AG04449 (cell line): ENCODE data around the gene AMOTL2.

Source experiments
- CTCF ChIA-PET: fragments of 350-600 bp; formaldehyde crosslinking; extraction: SDS; loops from one replicate; lab custom pipeline; 2021; ENCODE audit warnings: antibody characterized with exemption; lab: Yijun Ruan, JAX
- POLR2A ChIA-PET: fragments of 400-600, 350-600 bp; formaldehyde crosslinking; extraction: SDS; loops from one replicate; lab custom pipeline; 2020; ENCODE audit warnings: antibody characterized with exemption, inconsistent platforms; lab: Yijun Ruan, JAX
- DNase-seq: peaks from one replicate; pipeline ENCODE4 v3.0.0-alpha.2; 2010; ENCODE audit warnings: low read depth, low spot score
- H3K4me3 ChIP-seq: 2 replicates; pipeline ENCODE4 v1.5.1; 2011; ENCODE audit warnings: low read depth, mild to moderate bottlenecking, control low read depth, low read length
- CTCF ChIP-seq: IDR thresholded peaks from one replicate; pipeline ENCODE4 v1.5.1; 2011; ENCODE audit warnings: mild to moderate bottlenecking, moderate library complexity, low read length, control low read depth, inconsistent platforms; ENCODE audit not compliant: insufficient read depth; ENCODE audit errors: missing control alignments

The AMOTL2 gene

GRCh38 chr3:134334901-134335280 is 39.4 kb downstream of the AMOTL2 start:
- H3K4me3 ChIP-seq = no peak overlapping the region
- no peak for DNase-seq
- ChIA-PET POLR2A (interaction anchor here (0.7 to 2.0 kb wide), 6 partner anchors 15 to 29 kb away, joined by 3 to 9 read pairs (median 3); no protein-coding TSS in a partner anchor), CTCF (interaction anchor here (1.0 to 2.4 kb wide), 5 partner anchors 13 to 142 kb away, joined by 4 to 9 read pairs (median 4); no protein-coding TSS in a partner anchor)
- TF ChIP-seq CTCF = no peak

GRCh38 chr3:134334231-134334900 is 39.9 kb downstream of the AMOTL2 start:
- TF ChIP-seq CTCF = no peak
- H3K4me3 ChIP-seq = no peak overlapping the region
- DNase-seq = no peak
- ChIA-PET CTCF (interaction anchor here (0.8 to 2.4 kb wide), 7 partner anchors 10 to 143 kb away, joined by 3 to 9 read pairs (median 4); no protein-coding TSS in a partner anchor), POLR2A (interaction anchor here (0.7 to 2.0 kb wide), 6 partner anchors 15 to 30 kb away, joined by 3 to 9 read pairs (median 3); no protein-coding TSS in a partner anchor)

- peak; percentile 41 for TF ChIP-seq CTCF
- H3K4me3 ChIP-seq = no peak overlapping the region
- ChIA-PET CTCF (interaction anchor here (0.6 to 1.6 kb wide), 5 partner anchors 11 to 143 kb away, joined by 3 to 4 read pairs (median 3); no protein-coding TSS in a partner anchor), POLR2A (interaction anchor here (1.1 to 2.0 kb wide), 3 partner anchors 16 to 27 kb away, joined by 3 to 9 read pairs (median 4); no protein-coding TSS in a partner anchor)
- peak; percentile 88 for DNase-seq
Measured at GRCh38 chr3:134333522-134334181, 40.6 kb downstream of the AMOTL2 start.

GRCh38 chr3:134332344-134332743 is 41.9 kb downstream of the AMOTL2 start:
- no peak for DNase-seq
- TF ChIP-seq CTCF = no peak
- POLR2A ChIA-PET = interaction anchor here (1.0 to 2.7 kb wide), 7 partner anchors 12 to 41 kb away, joined by 3 to 16 read pairs (median 8); partner anchors contain the start of gene AMOTL2
- H3K4me3 ChIP-seq = no peak overlapping the region
- CTCF ChIA-PET = interaction anchor here (1.1 to 3.0 kb wide), 5 partner anchors 14 to 141 kb away, joined by 5 to 13 read pairs (median 8); no protein-coding TSS in a partner anchor

- TF ChIP-seq CTCF = no peak
- POLR2A ChIA-PET = interaction anchor here (1.0 to 2.7 kb wide), 13 partner anchors 13 to 133 kb away, joined by 3 to 18 read pairs (median 5); partner anchors contain the start of gene AMOTL2
- no peak for DNase-seq
- peak overlapping the region; percentile 26 for H3K4me3 ChIP-seq
- CTCF ChIA-PET = interaction anchor here (0.7 to 3.0 kb wide), 7 partner anchors 13 to 141 kb away, joined by 3 to 13 read pairs (median 5); no protein-coding TSS in a partner anchor
Measured at GRCh38 chr3:134331811-134332199, 42.4 kb downstream of the AMOTL2 start.
